ENCODE data around the gene PTAR1.

GRCh38 chr9:69718218-69718617 is 41.6 kb downstream of the PTAR1 start:
- TF ChIP-seq POLR2A (IDR thresholded peaks at IDR 0.05) (no peak), CTCF (IDR thresholded peaks at IDR 0.05) (no peak)
